ENCODE measurements around the gene SERPING1. TPM values are rescaled to one million over a fixed set of nuclear protein-coding genes. Genes with fewer than 3 reads are reported as not detected.

Gene SERPING1
- total RNA-seq, 1 donor from 2014 or later: not detected

DNA sequence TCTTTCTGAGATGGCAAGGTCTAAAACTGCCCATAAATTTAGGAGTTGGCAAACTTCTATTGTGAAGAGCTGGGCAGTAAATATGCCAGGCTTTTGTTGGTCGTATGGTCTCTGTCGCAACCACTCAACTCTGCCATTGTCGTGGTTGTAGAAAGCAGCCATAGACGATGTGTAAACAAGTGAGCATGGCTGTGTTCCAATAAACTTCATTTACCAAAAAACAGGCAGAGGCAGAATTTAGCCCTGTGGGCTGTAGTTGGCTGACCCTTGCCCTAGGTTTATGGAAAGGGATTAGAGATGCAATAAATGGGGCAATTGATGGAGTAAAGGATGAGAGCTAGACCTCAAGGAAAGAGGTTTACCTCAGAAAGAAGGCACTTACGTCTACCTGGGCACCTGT, 34.6 kb downstream of the SERPING1 start:
- Mint-ChIP-seq H3K36me3 (ENCODE audit: low read depth) (no peaks in the 10 kb centered on the region), H3K27ac (no peak overlapping the region), H3K4me1 (ENCODE audit: low read depth) (no peaks in the 10 kb centered on the region), H3K27me3 (ENCODE audit: insufficient read depth) (peaks cover 27% of the 10 kb centered on the region), H3K9me3 (no peaks in the 10 kb centered on the region), H3K4me3 (no peak overlapping the region)
- DNase-seq (ENCODE audit: low spot score): no peak
- intact Hi-C loops (cut with micrococcal nuclease): no loop called here

DNA sequence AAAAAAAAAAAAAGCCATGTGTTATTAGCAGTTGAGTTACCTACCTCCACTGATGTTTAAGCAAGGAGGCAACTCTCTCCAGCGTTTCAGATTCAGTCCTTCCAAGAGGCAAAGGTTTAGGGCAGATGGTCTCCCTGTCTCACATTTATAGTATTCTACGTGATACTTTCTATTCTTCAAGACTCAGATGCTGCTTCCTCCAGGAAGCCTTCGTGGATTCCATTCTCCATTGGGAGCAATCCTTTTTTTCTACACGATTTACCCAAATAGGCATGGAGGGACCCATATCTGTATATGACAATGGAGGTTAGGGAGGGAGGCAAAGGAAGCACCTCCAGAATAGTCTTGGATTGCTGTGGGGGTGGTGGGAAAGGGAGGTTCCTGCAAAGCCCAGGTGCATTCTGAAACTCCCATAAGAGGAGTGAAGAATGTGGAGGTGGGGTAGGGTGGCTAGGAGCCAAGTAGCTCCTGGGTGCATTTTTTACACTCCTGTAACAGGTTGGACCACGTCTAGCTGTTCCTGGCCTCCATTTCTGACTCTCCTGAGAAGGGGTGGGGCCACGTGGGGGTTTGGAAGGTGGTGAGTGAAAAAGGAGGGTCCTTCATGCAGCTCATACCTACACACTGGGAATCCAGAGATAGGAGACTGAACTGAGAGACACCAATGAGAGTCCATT, 36.0 kb downstream of the SERPING1 start:
- Mint-ChIP-seq H3K9me3 (no peaks in the 10 kb centered on the region), H3K36me3 (ENCODE audit: low read depth) (no peaks in the 10 kb centered on the region), H3K4me1 (ENCODE audit: low read depth) (peaks cover 6% of the 10 kb centered on the region), H3K27me3 (ENCODE audit: insufficient read depth) (peaks cover 30% of the 10 kb centered on the region), H3K4me3 (no peak overlapping the region), H3K27ac (no peak overlapping the region)
- no peak for DNase-seq (ENCODE audit: low spot score)
- intact Hi-C loops (cut with micrococcal nuclease): no loop called here

DNA sequence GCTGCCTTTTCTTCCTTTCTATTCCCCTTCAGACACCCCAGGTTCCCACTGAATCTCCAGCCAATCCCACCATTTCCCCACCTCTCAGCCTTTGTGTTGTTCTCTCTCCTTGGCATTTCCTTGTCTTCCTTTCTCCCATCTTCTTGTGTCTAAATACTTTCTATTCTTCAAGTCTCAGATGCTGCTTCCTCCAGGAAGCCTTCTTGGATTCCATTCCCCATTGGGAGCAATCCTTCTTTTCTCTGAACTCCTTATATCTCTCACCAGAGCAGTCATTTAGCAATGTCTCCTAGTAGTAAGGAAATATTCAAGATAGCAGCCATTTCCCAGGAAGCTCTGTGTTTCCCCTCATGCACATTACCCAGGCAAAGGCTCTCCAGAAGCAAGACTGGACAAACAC, 36.8 kb downstream of the SERPING1 start:
- peaks cover 32% of the 10 kb centered on the region for H3K27me3 Mint-ChIP-seq (ENCODE audit: insufficient read depth)
- no peak overlapping the region for H3K4me3 Mint-ChIP-seq
- peaks cover 13% of the 10 kb centered on the region for H3K4me1 Mint-ChIP-seq (ENCODE audit: low read depth)
- H3K36me3 Mint-ChIP-seq (ENCODE audit: low read depth): no peaks in the 10 kb centered on the region
- H3K9me3 Mint-ChIP-seq: no peaks in the 10 kb centered on the region
- no peak overlapping the region for H3K27ac Mint-ChIP-seq
- intact Hi-C loops (cut with micrococcal nuclease): no loop called here
- DNase-seq (ENCODE audit: low spot score): no peak

GRCh38 chr11:57635246-57635645, 37.8 kb downstream of the SERPING1 start:
- intact Hi-C loops (cut with micrococcal nuclease): no loop called here
- Mint-ChIP-seq H3K36me3 (ENCODE audit: low read depth) (no peaks in the 10 kb centered on the region), H3K4me1 (ENCODE audit: low read depth) (peaks cover 13% of the 10 kb centered on the region), H3K4me3 (no peak overlapping the region), H3K27me3 (ENCODE audit: insufficient read depth) (peaks cover 32% of the 10 kb centered on the region), H3K27ac (no peak overlapping the region), H3K9me3 (no peaks in the 10 kb centered on the region)
- no peak for DNase-seq (ENCODE audit: low spot score)

GRCh38 chr11:57637626-57638004, 40.1 kb downstream of the SERPING1 start:
- DNase-seq (ENCODE audit: low spot score): no peak
- intact Hi-C loops (cut with micrococcal nuclease): no loop called here
- H3K27me3 Mint-ChIP-seq (ENCODE audit: insufficient read depth): peaks cover 24% of the 10 kb centered on the region
- H3K36me3 Mint-ChIP-seq (ENCODE audit: low read depth): no peaks in the 10 kb centered on the region
- H3K4me3 Mint-ChIP-seq: peak overlapping the region; percentile 91
- H3K4me1 Mint-ChIP-seq (ENCODE audit: low read depth): peaks cover 22% of the 10 kb centered on the region
- no peak overlapping the region for H3K27ac Mint-ChIP-seq
- no peaks in the 10 kb centered on the region for H3K9me3 Mint-ChIP-seq

DNA sequence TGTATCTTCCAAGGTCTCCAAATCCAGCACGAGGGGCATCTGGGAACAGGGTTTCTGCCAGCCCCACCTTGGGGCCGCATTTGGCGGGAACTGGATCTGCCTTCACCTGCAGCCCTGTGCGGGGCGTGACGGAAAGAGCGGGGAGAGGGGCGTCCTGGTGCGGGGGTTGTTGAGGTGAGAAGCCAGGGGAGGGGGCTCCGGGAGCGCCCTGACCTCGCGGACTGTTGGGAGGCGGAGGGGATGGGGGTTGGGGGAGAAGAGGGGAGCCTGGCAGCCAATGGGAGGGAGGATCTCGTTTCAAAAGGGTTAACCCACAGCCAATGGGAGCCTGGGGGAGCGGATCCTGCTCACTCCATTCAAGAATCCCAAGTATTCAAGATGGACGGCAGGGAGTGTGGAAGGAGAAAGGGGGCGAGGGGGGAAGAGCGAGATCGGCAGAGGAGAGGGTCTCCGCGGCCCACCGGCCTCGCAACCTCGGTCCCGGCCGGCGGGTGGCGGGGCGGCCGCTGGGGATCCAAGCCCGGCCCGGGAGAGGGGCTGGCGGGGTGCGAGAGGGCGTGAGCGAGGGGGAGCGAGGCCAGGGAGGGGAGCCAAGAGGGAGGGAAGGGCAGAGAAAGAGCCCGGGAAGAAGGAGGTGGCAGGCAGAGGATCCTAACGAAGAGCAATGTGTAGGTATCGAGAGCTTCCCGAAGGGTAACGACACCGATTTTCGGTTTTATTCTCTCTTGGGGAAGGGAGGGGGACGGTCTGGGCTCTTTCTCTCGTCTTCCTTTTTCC, 40.7 kb downstream of the SERPING1 start:
- Mint-ChIP-seq H3K9me3 (no peaks in the 10 kb centered on the region), H3K27ac (peak overlapping the region; percentile 74), H3K4me3 (peak overlapping the region; percentile 91), H3K36me3 (ENCODE audit: low read depth) (no peaks in the 10 kb centered on the region), H3K4me1 (ENCODE audit: low read depth) (peaks cover 22% of the 10 kb centered on the region), H3K27me3 (ENCODE audit: insufficient read depth) (peaks cover 23% of the 10 kb centered on the region)
- DNase-seq (ENCODE audit: low spot score): no peak
- intact Hi-C loops (cut with micrococcal nuclease): no loop called here

DNA sequence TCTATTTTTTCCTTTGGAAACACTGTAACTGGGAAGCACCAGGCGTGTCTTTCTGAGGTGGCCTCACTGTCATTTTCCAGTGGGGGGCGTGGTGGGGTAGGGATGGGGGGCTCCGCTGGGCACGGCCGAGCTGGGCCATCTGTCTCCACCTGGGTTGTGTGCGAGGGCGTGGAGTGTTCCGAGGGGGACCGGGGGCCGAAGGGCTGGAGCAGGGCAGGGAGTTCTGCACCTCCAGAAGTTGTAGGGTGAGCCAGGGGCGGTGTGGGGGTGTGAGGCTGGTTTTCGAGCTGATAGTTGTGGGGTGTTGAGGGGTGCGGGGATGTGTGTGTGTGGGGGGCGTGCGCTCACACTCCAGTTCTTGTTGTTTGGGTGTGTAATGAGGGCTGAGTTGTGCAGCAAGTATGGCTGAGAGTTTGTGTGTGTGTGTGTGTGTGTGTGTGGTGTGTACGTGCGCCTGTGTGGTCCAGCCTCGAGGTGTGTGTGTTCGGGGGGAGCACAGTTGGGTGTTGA, 41.4 kb downstream of the SERPING1 start:
- Mint-ChIP-seq H3K36me3 (ENCODE audit: low read depth) (no peaks in the 10 kb centered on the region), H3K9me3 (no peaks in the 10 kb centered on the region), H3K27ac (peak overlapping the region; percentile 69), H3K27me3 (ENCODE audit: insufficient read depth) (peaks cover 22% of the 10 kb centered on the region), H3K4me3 (peak overlapping the region; percentile 91), H3K4me1 (ENCODE audit: low read depth) (peaks cover 22% of the 10 kb centered on the region)
- intact Hi-C loops (cut with micrococcal nuclease): no loop called here
- DNase-seq (ENCODE audit: low spot score): no peak

GRCh38 chr11:57639321-57640067, 42.0 kb downstream of the SERPING1 start:
- peaks cover 18% of the 10 kb centered on the region for H3K27me3 Mint-ChIP-seq (ENCODE audit: insufficient read depth)
- no peaks in the 10 kb centered on the region for H3K36me3 Mint-ChIP-seq (ENCODE audit: low read depth)
- no peak overlapping the region for H3K27ac Mint-ChIP-seq
- no peak for DNase-seq (ENCODE audit: low spot score)
- no peaks in the 10 kb centered on the region for H3K9me3 Mint-ChIP-seq
- H3K4me1 Mint-ChIP-seq (ENCODE audit: low read depth): peaks cover 22% of the 10 kb centered on the region
- intact Hi-C loops (cut with micrococcal nuclease): loop anchor here (5.0 kb wide), 1 partner anchor 1913 kb away; no protein-coding TSS in a partner anchor
- peak overlapping the region; percentile 91 for H3K4me3 Mint-ChIP-seq

DNA sequence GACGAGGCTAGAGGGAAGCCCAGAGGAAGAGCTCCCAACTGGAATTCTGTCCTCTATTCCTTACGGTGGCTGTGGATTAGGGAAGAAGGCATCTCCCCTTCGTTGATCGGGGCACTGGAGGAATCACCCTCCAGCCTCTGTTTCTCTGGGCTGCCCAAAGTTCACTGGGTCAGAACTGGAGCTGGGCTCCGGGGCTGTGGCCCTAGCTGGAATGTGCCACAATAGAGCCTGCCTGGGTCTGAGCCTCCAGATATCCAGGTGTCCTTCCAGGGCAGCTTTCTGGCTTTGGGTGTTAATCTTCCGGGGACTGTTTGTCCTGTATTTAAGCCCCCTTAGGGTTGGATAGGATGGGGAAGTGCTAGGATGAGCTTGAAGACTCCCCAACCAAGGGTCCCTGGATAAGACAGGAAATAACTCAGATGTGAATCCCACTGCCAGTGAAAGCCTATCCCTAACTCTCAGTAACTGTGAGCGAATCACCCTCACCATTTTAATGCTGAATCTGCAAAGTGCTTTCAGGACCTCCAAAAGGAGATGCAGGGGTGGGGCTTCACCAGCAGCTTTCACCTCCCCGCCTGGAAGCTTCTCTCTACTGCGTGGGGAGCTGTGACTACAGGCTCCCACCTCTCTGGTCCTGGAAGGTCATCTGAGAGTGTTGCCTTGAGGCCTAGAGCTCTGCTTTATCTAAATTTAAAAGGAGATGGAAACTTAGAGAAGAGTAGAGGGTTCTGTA, 42.7 kb downstream of the SERPING1 start:
- intact Hi-C loops (cut with micrococcal nuclease): loop anchor here (5.0 kb wide), 1 partner anchor 1912 kb away; no protein-coding TSS in a partner anchor
- peak overlapping the region; percentile 91 for H3K4me3 Mint-ChIP-seq
- H3K36me3 Mint-ChIP-seq (ENCODE audit: low read depth): no peaks in the 10 kb centered on the region
- H3K27ac Mint-ChIP-seq: no peak overlapping the region
- peaks cover 22% of the 10 kb centered on the region for H3K4me1 Mint-ChIP-seq (ENCODE audit: low read depth)
- no peak for DNase-seq (ENCODE audit: low spot score)
- H3K9me3 Mint-ChIP-seq: no peaks in the 10 kb centered on the region
- H3K27me3 Mint-ChIP-seq (ENCODE audit: insufficient read depth): peaks cover 20% of the 10 kb centered on the region

- intact Hi-C loops (cut with micrococcal nuclease): loop anchor here (1.0 to 5.0 kb wide), 4 partner anchors 73 to 1911 kb away; no protein-coding TSS in a partner anchor
- no peak overlapping the region for H3K4me3 Mint-ChIP-seq
- H3K36me3 Mint-ChIP-seq (ENCODE audit: low read depth): no peaks in the 10 kb centered on the region
- no peaks in the 10 kb centered on the region for H3K9me3 Mint-ChIP-seq
- peaks cover 26% of the 10 kb centered on the region for H3K4me1 Mint-ChIP-seq (ENCODE audit: low read depth)
- peaks cover 26% of the 10 kb centered on the region for H3K27me3 Mint-ChIP-seq (ENCODE audit: insufficient read depth)
- peak overlapping the region; percentile 36 for H3K27ac Mint-ChIP-seq
- DNase-seq (ENCODE audit: low spot score): no peak
These were observed 43.7 kb downstream of the SERPING1 start for GRCh38 chr11:57641011-57641807.

DNA sequence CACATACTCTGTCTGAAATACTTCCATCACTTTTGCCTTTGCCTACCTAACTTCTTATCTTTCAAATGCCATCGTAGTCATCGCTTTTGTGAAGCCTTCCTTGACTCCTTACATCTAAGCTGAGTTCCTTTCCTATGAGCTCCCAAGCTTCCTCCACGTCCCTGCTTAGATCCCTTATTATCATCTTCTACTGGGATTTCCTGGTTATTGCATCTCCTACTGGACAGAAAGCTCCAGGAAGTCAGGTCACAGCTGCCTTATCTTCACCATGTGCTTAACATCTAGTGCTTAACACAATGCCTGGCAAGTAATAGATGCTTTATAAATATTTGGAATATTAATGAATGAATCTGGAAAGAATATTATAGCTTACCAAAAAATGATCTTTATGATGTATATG, 46.3 kb downstream of the SERPING1 start:
- peaks cover 4% of the 10 kb centered on the region for H3K36me3 Mint-ChIP-seq (ENCODE audit: low read depth)
- H3K27me3 Mint-ChIP-seq (ENCODE audit: insufficient read depth): peaks cover 41% of the 10 kb centered on the region

More for the DNA sequence above, 46.3 kb downstream of the SERPING1 start:
- peaks cover 40% of the 10 kb centered on the region for H3K4me1 Mint-ChIP-seq (ENCODE audit: low read depth)
- H3K4me3 Mint-ChIP-seq: no peak overlapping the region
- H3K9me3 Mint-ChIP-seq: no peaks in the 10 kb centered on the region
- intact Hi-C loops (cut with micrococcal nuclease): loop anchor here (1.0 to 5.0 kb wide), 2 partner anchors 151 to 1908 kb away; no protein-coding TSS in a partner anchor
- H3K27ac Mint-ChIP-seq: no peak overlapping the region
- DNase-seq (ENCODE audit: low spot score): no peak

All from activated T-helper 1 cell treated with anti-CD3 and anti-CD28 coated beads, Interleukin-12 subunit alpha, Interleukin-12 subunit beta, Interleukin-2, Interleukin-4 antibody, amounts not matched to agents 30 ng/mL and 10 ng/mL and 1 ng/mL, durations not matched to agents 14 hours and 24 hours and 36 hours (primary cell).